BJ (cell line): ENCODE measurements around the gene ABCC8. TPM values are rescaled to one million over a fixed set of nuclear protein-coding genes. Genes with fewer than 3 reads are reported as not detected.
A peak's percentile ranks its signal among the peaks of the same experiment; 100 is the strongest.

Experiments
- CTCF ChIA-PET: fragments of 350-600 bp; formaldehyde crosslinking; extraction: SDS; loops from one replicate; lab custom pipeline; 2021; ENCODE audit warnings: antibody characterized with exemption, inconsistent platforms; lab: Yijun Ruan, JAX
- POLR2A ChIA-PET: fragments of 300-600 bp; sonication (Branson Sonifier 250); formaldehyde crosslinking; extraction: SDS; loops from one replicate; lab custom pipeline; 2021; ENCODE audit warnings: antibody characterized with exemption; lab: Charles Lee
- DNase-seq: peaks from one replicate; pipeline ENCODE4 v3.0.0-alpha.2; 2011; ENCODE audit warnings: low read depth
- H3K27me3 ChIP-seq: 2 replicates; pipeline ENCODE4 v1.6.0; 2011; ENCODE audit warnings: low read length; ENCODE audit not compliant: control insufficient read depth, insufficient read depth
- H3K36me3 ChIP-seq: 2 replicates; pipeline ENCODE4 v1.5.1; 2011; ENCODE audit warnings: low read length; ENCODE audit not compliant: control insufficient read depth, insufficient read depth
- H3K4me3 ChIP-seq: 2 replicates; pipeline ENCODE4 v1.5.1; 2011; ENCODE audit warnings: low read depth, mild to moderate bottlenecking, control low read depth, low read length
- polyA plus RNA-seq: library from polyadenylated mRNA; depleted of rRNA; stranded (reverse); fragments of >200 nt; gene quantifications from 2 replicates; pipeline ENCODE4 v1.2.3, GENCODE V29; 2011; rRNA removed
- TF ChIP-seq, protein P1 (sequence below): IDR thresholded peaks from 2 replicates; pipeline ENCODE4 v1.5.1; 2011; ENCODE audit warnings: low read depth, mild to moderate bottlenecking, control low read depth, inconsistent platforms, low read length, moderate library complexity; ENCODE audit not compliant: insufficient read depth

Gene ABCC8
- polyA plus RNA-seq, 1 experiment, result not detected

DNA sequence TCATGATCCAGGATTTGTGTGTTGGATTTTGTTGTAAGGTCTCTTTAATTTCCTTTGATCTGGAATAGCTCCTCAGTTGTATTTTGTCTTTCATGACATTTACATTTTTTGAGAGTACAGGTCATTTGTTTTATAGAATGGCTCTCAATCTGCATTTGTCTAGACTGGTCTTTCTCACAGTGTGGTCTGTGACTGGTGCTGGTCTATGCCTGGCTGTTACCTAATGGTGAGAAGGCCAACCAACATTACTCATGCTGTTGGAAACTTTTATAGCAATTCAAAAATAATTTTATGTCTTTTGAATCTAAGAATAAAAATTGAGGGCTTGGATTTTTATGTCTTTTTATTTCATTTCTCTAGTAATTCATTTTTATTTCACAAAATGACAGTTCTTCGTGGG is 129.0 kb downstream of the ABCC8 start:
- no peak for DNase-seq
- H3K36me3 ChIP-seq, result no peaks in the 10 kb centered on the region
- POLR2A ChIA-PET, result no interaction called here
- TF ChIP-seq, protein P1, sequence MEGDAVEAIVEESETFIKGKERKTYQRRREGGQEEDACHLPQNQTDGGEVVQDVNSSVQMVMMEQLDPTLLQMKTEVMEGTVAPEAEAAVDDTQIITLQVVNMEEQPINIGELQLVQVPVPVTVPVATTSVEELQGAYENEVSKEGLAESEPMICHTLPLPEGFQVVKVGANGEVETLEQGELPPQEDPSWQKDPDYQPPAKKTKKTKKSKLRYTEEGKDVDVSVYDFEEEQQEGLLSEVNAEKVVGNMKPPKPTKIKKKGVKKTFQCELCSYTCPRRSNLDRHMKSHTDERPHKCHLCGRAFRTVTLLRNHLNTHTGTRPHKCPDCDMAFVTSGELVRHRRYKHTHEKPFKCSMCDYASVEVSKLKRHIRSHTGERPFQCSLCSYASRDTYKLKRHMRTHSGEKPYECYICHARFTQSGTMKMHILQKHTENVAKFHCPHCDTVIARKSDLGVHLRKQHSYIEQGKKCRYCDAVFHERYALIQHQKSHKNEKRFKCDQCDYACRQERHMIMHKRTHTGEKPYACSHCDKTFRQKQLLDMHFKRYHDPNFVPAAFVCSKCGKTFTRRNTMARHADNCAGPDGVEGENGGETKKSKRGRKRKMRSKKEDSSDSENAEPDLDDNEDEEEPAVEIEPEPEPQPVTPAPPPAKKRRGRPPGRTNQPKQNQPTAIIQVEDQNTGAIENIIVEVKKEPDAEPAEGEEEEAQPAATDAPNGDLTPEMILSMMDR, result no peak
- H3K27me3 ChIP-seq, result no peaks in the 10 kb centered on the region
- no peak overlapping the region for H3K4me3 ChIP-seq
- CTCF ChIA-PET, result interaction anchor here (1.1 kb wide), 1 partner anchor 94 kb away, joined by 3 read pairs; no protein-coding TSS in a partner anchor

DNA sequence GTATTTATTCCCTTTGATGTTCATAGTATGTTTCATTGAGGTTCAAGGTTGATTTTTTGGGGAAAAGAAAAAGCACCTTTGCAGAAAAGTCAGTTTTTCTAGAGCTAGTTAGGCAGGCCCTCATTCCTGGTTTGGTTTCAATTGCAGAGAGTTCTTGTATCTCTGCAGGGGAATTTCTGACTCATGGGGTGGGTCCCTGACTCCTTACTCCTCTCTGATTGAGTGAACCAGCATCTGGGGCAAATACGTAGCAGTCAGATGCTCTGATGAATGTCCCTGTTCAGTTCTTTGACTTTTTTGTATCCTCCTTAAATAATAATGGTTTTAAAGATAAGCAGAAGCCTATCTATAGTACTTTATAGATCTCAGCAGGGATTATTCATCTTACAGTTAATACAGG is 132.7 kb downstream of the ABCC8 start:
- TF ChIP-seq, protein P1, result no peak
- CTCF ChIA-PET, result interaction anchor here (2.1 to 2.8 kb wide), 2 partner anchors 10 to 114 kb away, joined by 7 to 13 read pairs; no protein-coding TSS in a partner anchor
- H3K27me3 ChIP-seq, result no peaks in the 10 kb centered on the region
- H3K4me3 ChIP-seq, result no peak overlapping the region
- DNase-seq, result peak; percentile 38
- POLR2A ChIA-PET, result interaction anchor here (1.0 kb wide), 1 partner anchor 8 kb away, joined by 26 read pairs; the partner anchor contains the start of gene NCR3LG1
- H3K36me3 ChIP-seq, result no peaks in the 10 kb centered on the region

DNA sequence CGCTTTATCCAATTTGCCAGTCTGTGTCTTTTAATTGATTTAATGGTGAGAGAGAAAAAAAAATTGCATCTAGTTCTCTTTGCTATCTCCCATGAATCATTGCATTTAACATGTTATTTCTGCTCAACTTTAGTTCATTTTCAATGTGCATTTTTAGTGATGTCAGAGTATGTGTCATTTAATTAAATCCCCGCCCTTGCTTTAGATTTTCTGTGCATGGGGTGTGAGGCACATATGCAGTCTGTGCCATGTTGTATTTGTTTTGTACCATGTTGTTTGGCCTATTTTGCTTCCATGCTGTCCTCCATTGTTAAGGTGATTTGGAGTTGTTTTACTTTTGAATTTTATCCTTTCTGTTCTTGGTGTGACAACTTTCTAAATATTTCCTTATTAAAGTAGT is 133.4 kb downstream of the ABCC8 start:
- no peaks in the 10 kb centered on the region for H3K36me3 ChIP-seq
- no peaks in the 10 kb centered on the region for H3K27me3 ChIP-seq
- ChIA-PET POLR2A (interaction anchor here (1.0 kb wide), 1 partner anchor 9 kb away, joined by 26 read pairs; the partner anchor contains the start of gene NCR3LG1), CTCF (interaction anchor here (2.1 to 2.8 kb wide), 2 partner anchors 11 to 114 kb away, joined by 7 to 13 read pairs; no protein-coding TSS in a partner anchor)
- no peak for DNase-seq
- no peak overlapping the region for H3K4me3 ChIP-seq
- TF ChIP-seq, protein P1, result no peak

Other genes starting within 250 kb of the ABCC8 start
- gene NUCB2, start 200.1 kb downstream of the ABCC8 start, polyA plus RNA-seq, result 119 and 196 TPM in 2 replicates
- 1.5 and 2.0 TPM in 2 replicates for gene NCR3LG1, start 125.0 kb downstream of the ABCC8 start, polyA plus RNA-seq
- gene KCNJ11, start 88.2 kb downstream of the ABCC8 start, polyA plus RNA-seq, result not detected in 2 replicates
- gene USH1C, start 67.6 kb upstream of the ABCC8 start, polyA plus RNA-seq, result not detected in 2 replicates
- gene OTOG, start 70.4 kb upstream of the ABCC8 start, polyA plus RNA-seq, result not detected in 2 replicates
- gene MYOD1, start 242.7 kb upstream of the ABCC8 start, polyA plus RNA-seq, result not detected in 2 replicates